ENCODE measurements around the gene CECR2.

The CECR2 gene

GRCh38 chr22:17375914-17376614 lies 6.8 kb downstream of the CECR2 start:
- TF ChIP-seq EGR1 (IDR thresholded peaks at IDR 0.05) (no peak), MAX (IDR thresholded peaks at IDR 0.05) (no peak), TCF12 (IDR thresholded peaks at IDR 0.05; ENCODE audit: low read depth) (no peak), CEBPB (IDR thresholded peaks at IDR 0.05) (no peak), EP300 (IDR thresholded peaks at IDR 0.05; ENCODE audit: borderline replicate concordance) (no peak), NFIC (IDR thresholded peaks at IDR 0.05) (no peak), ZBTB7A (IDR thresholded peaks at IDR 0.05; ENCODE audit: low read depth) (no peak), YY1 (IDR thresholded peaks at IDR 0.05; ENCODE audit: low read depth) (no peak), RAD21 (IDR thresholded peaks at IDR 0.05; ENCODE audit: low read depth) (no peak), FOXM1 (IDR thresholded peaks at IDR 0.05; ENCODE audit: borderline replicate concordance, low read depth) (no peak), TEAD4 (IDR thresholded peaks at IDR 0.05) (no peak), CREB1 (IDR thresholded peaks at IDR 0.05; ENCODE audit: low read depth) (no peak), USF1 (IDR thresholded peaks at IDR 0.05) (no peak), TAF1 (IDR thresholded peaks at IDR 0.05; ENCODE audit: low read depth) (no peak), REST (IDR thresholded peaks at IDR 0.05; ENCODE audit: low read depth) (no peak)

GRCh38 chr22:17376950-17377349 lies 7.7 kb downstream of the CECR2 start:
- TF ChIP-seq FOXM1 (IDR thresholded peaks at IDR 0.05; ENCODE audit: borderline replicate concordance, low read depth) (no peak), YY1 (IDR thresholded peaks at IDR 0.05; ENCODE audit: low read depth) (no peak), ZBTB7A (IDR thresholded peaks at IDR 0.05; ENCODE audit: low read depth) (no peak), CEBPB (IDR thresholded peaks at IDR 0.05) (no peak), REST (IDR thresholded peaks at IDR 0.05; ENCODE audit: low read depth) (no peak), MAX (IDR thresholded peaks at IDR 0.05) (no peak), TCF12 (IDR thresholded peaks at IDR 0.05; ENCODE audit: low read depth) (no peak), EP300 (IDR thresholded peaks at IDR 0.05; ENCODE audit: borderline replicate concordance) (no peak), NFIC (IDR thresholded peaks at IDR 0.05) (no peak), RAD21 (IDR thresholded peaks at IDR 0.05; ENCODE audit: low read depth) (no peak), TAF1 (IDR thresholded peaks at IDR 0.05; ENCODE audit: low read depth) (no peak), CREB1 (IDR thresholded peaks at IDR 0.05; ENCODE audit: low read depth) (no peak), USF1 (IDR thresholded peaks at IDR 0.05) (no peak), EGR1 (IDR thresholded peaks at IDR 0.05) (no peak)

GRCh38 chr22:17379944-17380343 lies 10.7 kb downstream of the CECR2 start:
- TF ChIP-seq USF1 (IDR thresholded peaks at IDR 0.05) (no peak), CREB1 (IDR thresholded peaks at IDR 0.05; ENCODE audit: low read depth) (no peak), ZBTB7A (IDR thresholded peaks at IDR 0.05; ENCODE audit: low read depth) (no peak), REST (IDR thresholded peaks at IDR 0.05; ENCODE audit: low read depth) (no peak), NFIC (IDR thresholded peaks at IDR 0.05) (no peak), TAF1 (IDR thresholded peaks at IDR 0.05; ENCODE audit: low read depth) (no peak), MAX (IDR thresholded peaks at IDR 0.05) (no peak), CEBPB (IDR thresholded peaks at IDR 0.05) (no peak), RAD21 (IDR thresholded peaks at IDR 0.05; ENCODE audit: low read depth) (no peak), YY1 (IDR thresholded peaks at IDR 0.05; ENCODE audit: low read depth) (no peak), TCF12 (IDR thresholded peaks at IDR 0.05; ENCODE audit: low read depth) (no peak), EGR1 (IDR thresholded peaks at IDR 0.05) (no peak), FOXM1 (IDR thresholded peaks at IDR 0.05; ENCODE audit: borderline replicate concordance, low read depth) (no peak), EP300 (IDR thresholded peaks at IDR 0.05; ENCODE audit: borderline replicate concordance) (no peak), TEAD4 (IDR thresholded peaks at IDR 0.05) (no peak)
